Upper lobe of right lung (tissue), 1 donor: ENCODE data around the gene CYSTM1. TPM values are rescaled to one million over a fixed set of nuclear protein-coding genes. Genes with fewer than 3 reads are reported as not detected.

Source experiments
- ATAC-seq: fragments of 200-7000 bp; cut with Tn5 transposase; one replicate; pipeline ENCODE4 v1.9.1; 2020; ENCODE audit warnings: mild to moderate bottlenecking, moderate library complexity
- DNase-seq: peaks from one replicate; pipeline ENCODE4 v3.0.0-alpha.2; 2020
- H3K27ac ChIP-seq: fragments of 200-600 bp; one replicate; pipeline ENCODE4 v1.8.0; 2022
- H3K27me3 ChIP-seq: fragments of 200-600 bp; one replicate; pipeline ENCODE4 v1.8.0; 2022; ENCODE audit warnings: mild to moderate bottlenecking
- H3K36me3 ChIP-seq: fragments of 200-600 bp; one replicate; pipeline ENCODE4 v1.8.0; 2022
- H3K4me1 ChIP-seq: fragments of 200-600 bp; one replicate; pipeline ENCODE4 v1.8.0; 2022
- H3K4me3 ChIP-seq: fragments of 200-600 bp; one replicate; pipeline ENCODE4 v1.8.0; 2022; ENCODE audit warnings: mild to moderate bottlenecking
- H3K9me3 ChIP-seq: fragments of 200-600 bp; one replicate; pipeline ENCODE4 v1.8.0; 2022
- intact Hi-C: fragments of 100-400 bp; cut with DNase I; formaldehyde crosslinking; loops from one replicate; pipeline ENCODE4 v1.11.0; 2022
- total RNA-seq: library from RNA; stranded (reverse); fragmentation: NEBNext Ultra II Directional; extraction: Animal tissue kit (Norgen Biotek cat#: 25700); gene quantifications from one replicate; pipeline ENCODE4 v1.2.1, GENCODE V29; 2021
- TF ChIP-seq, protein P1 (sequence below): fragments of 200-600 bp; IDR thresholded peaks from one replicate; pipeline ENCODE4 v1.8.0; 2022; ENCODE audit warnings: antibody characterized with exemption
- donor health status: DM: no; HTN: yes; CAD: no; lungs with severe emphysema.

Gene CYSTM1
- total RNA-seq, 1 donor from 2014 or later = 85.1 TPM

DNA sequence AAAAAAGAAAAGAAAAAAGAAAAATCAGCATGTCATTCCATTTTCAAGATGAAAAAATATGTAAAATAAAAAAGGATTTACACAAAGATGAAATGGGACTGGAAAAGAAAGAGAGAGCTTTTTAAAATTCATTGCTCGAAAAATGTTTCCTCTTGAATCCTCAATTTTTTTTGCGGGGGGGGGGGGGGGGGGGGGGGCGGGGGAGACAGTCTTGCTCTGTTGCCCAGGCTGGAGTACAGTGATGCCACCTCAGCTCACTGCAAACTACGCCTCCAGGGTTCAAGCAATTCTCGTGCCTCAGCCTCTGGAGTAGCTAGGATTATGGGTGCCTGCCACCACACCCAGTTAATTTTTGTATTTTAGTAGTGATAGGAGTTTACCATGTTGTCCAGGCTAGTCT is 111.4 kb downstream of the CYSTM1 start:
- Histone ChIP-seq H3K27me3 (no peaks in the 10 kb centered on the region), H3K4me1 (peaks cover 5% of the 10 kb centered on the region), H3K4me3 (no peak overlapping the region), H3K27ac (no peak overlapping the region), H3K36me3 (no peaks in the 10 kb centered on the region), H3K9me3 (no peaks in the 10 kb centered on the region)
- intact Hi-C loops = no loop called here
- ATAC-seq (no peak), DNase-seq (no peak)
- TF ChIP-seq, protein P1, sequence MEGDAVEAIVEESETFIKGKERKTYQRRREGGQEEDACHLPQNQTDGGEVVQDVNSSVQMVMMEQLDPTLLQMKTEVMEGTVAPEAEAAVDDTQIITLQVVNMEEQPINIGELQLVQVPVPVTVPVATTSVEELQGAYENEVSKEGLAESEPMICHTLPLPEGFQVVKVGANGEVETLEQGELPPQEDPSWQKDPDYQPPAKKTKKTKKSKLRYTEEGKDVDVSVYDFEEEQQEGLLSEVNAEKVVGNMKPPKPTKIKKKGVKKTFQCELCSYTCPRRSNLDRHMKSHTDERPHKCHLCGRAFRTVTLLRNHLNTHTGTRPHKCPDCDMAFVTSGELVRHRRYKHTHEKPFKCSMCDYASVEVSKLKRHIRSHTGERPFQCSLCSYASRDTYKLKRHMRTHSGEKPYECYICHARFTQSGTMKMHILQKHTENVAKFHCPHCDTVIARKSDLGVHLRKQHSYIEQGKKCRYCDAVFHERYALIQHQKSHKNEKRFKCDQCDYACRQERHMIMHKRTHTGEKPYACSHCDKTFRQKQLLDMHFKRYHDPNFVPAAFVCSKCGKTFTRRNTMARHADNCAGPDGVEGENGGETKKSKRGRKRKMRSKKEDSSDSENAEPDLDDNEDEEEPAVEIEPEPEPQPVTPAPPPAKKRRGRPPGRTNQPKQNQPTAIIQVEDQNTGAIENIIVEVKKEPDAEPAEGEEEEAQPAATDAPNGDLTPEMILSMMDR = no peak

DNA sequence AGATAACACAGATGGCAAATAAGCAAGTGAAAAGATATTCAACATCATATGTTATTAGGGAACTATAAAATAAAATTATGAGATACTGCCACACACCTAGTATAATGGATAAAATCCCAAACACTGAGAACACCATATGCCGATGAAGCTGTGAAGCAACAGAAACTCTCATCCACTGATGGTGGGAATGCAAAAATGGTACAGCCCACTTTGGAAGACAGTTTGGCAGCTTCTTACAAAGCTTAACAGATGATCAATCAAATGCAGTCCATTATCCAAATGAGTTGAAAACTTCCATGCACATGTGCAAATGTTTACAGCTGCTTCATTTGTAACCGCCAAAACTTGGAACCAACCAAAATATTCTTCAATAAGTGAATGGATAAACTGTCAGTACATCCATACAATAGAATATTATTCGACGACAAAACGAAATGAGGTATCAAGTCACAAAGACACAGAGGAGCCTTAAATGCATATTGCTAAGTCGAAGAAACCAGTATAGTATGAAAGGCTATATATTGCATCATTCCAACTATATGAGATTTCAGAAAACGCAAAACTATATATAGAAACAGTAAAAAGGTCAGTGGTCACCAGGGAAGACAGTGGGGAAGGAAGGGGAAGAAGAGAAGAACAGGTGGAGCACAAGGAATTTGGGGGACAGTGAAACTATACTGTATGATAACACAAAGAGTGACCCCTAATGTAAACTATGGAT is 113.0 kb downstream of the CYSTM1 start:
- TF ChIP-seq, protein P1 = no peak
- no peak for DNase-seq
- H3K27ac ChIP-seq = no peak overlapping the region
- H3K4me3 ChIP-seq = no peak overlapping the region
- H3K36me3 ChIP-seq = no peaks in the 10 kb centered on the region
- ATAC-seq = no peak
- intact Hi-C loops = no loop called here
- H3K9me3 ChIP-seq = no peaks in the 10 kb centered on the region
- H3K27me3 ChIP-seq = no peaks in the 10 kb centered on the region
- H3K4me1 ChIP-seq = peaks cover 20% of the 10 kb centered on the region

DNA sequence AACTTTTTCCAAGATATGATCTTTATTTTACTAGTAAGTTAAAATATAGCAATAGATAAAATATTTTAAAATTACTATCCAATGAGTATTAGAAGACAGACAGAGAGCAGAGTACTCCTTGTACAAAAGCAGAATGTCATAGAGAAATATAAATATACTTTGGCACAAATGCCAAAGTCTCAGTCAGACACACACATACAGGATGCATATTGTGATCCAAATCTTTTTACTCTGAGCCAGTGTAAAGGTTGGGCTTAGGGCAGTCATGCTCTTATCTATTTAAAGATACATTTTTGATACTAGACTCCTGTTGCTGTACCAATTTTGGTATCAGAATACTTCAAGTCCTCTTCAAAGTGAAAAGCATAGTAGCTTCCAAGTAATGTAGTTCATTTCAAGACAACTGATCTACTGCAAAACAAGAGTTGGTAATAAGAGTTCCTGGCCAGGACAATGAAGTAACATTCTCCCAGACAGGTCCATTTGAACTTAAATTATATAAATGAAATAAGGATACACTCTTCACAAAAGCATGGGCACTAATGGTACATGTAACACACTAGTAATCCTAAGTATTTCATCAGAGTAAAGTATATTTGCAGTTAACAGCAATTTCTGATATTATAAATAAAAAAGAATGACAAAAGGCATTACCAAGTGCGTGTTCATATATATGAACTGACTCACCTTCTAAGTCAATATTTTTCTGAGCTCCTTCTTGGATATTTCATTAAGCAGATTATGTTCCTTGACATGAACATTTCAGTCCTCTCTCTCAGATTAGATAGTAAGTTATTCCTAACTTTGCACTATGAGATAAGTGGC is 117.4 kb downstream of the CYSTM1 start:
- Histone ChIP-seq H3K9me3 (no peaks in the 10 kb centered on the region), H3K27me3 (no peaks in the 10 kb centered on the region), H3K4me3 (no peak overlapping the region), H3K27ac (no peak overlapping the region), H3K4me1 (peaks cover 49% of the 10 kb centered on the region), H3K36me3 (no peaks in the 10 kb centered on the region)
- ATAC-seq (no peak), DNase-seq (no peak)
- TF ChIP-seq, protein P1 = no peak
- intact Hi-C loops = no loop called here

Other genes starting within 250 kb of the CYSTM1 start
- gene NRG2, start 131.9 kb upstream of the CYSTM1 start, total RNA-seq = 1.4 TPM
- 31.5 TPM for gene PURA, start 61.1 kb upstream of the CYSTM1 start, total RNA-seq
- gene IGIP, start 49.3 kb upstream of the CYSTM1 start, total RNA-seq = 17.3 TPM
- 54.0 TPM for gene PFDN1, start 127.9 kb downstream of the CYSTM1 start, total RNA-seq
- 44.3 TPM for gene HBEGF, start 171.4 kb downstream of the CYSTM1 start, total RNA-seq
- gene SLC4A9, start 185.0 kb downstream of the CYSTM1 start, total RNA-seq = 0.23 TPM
- gene ANKHD1, start 226.6 kb downstream of the CYSTM1 start, total RNA-seq = 120 TPM